ENCODE results near the gene GYPC. TPM values are rescaled to one million over a fixed set of nuclear protein-coding genes. Genes with fewer than 3 reads are reported as not detected.

The GYPC gene
- total RNA-seq, 1 experiment from 2014 or later = 32.9 TPM

DNA sequence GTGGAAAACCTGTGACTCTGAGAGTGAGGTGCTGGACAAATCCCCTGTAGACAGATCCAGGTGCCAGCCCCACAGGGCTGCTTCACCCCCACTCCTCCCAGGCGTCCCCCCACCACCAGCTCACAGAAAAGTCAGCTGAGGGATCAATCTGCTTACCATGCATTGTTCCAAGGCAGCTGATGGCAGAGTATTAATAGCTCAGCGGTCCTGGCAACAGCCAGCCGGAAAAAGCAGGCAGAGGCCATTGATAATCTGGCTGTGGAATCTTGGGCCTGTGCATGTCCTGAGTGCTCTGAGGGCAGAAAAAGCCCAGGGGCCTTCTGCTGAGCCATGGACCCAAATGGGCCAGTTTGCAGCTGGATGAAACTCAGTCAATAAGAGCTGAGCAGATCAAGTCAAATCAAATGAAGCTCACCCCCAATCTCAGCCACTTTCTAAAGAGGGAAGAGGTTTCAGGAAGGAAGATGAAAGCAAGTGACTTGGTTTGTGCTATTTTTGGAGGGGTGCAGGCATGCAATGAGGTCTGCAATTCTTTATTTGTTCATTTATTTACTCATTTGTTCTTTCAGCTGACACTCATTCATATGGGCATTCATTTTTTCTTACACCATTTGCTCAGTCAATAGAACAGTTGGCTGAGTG is 63.4 kb downstream of the GYPC start:
- in situ Hi-C loops (cut with HindIII; ENCODE audit: low sequenced_read_pairs) = no loop called here
- DNase-seq (ENCODE audit: low spot score) = no peak

GRCh38 chr2:126719833-126720351 is 63.9 kb downstream of the GYPC start:
- in situ Hi-C loops (cut with HindIII; ENCODE audit: low sequenced_read_pairs) = no loop called here
- no peak for DNase-seq (ENCODE audit: low spot score)

DNA sequence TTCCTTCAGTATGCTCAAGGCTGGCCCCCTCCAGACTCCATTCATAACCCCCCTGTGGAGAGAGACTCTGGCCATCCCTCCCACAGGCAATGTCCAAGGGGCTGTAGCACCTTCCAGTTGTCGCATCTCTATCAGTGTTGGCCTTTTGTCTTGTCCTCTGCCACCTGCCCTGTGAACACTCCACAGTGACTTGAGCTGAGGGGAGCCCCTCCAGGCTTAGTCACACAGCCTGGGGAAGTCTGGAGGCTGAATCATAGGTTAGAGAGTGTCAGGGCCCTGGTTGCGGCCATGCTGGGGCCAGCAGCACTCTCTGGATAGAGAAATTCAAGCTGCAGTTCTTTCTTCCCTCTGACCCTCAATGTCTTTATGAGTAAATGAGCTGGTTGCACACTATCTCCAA is 64.7 kb downstream of the GYPC start:
- DNase-seq (ENCODE audit: low spot score) = no peak
- in situ Hi-C loops (cut with HindIII; ENCODE audit: low sequenced_read_pairs) = no loop called here

GRCh38 chr2:126722081-126722480 is 66.1 kb downstream of the GYPC start:
- in situ Hi-C loops (cut with HindIII; ENCODE audit: low sequenced_read_pairs) = no loop called here
- DNase-seq (ENCODE audit: low spot score) = no peak

DNA sequence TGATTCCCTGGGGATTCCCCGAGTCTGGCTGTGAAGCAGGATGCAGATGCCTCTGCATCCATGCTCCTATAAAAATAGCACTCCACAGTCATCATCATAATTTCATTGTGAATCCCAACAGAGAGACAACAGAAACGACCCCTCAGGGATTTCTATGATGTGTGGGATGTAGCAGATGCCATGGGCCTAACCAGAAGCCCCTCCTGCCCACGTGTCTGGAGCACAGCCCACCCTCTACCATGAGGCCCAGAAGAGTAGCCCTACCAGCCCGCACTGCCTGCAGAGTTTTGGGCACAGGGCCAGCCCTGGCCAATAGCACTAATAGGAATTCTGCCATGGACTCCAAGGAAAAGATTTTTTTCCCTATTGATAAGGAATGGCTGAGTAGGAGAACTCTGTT is 66.6 kb downstream of the GYPC start:
- in situ Hi-C loops (cut with HindIII; ENCODE audit: low sequenced_read_pairs) = no loop called here

DNA sequence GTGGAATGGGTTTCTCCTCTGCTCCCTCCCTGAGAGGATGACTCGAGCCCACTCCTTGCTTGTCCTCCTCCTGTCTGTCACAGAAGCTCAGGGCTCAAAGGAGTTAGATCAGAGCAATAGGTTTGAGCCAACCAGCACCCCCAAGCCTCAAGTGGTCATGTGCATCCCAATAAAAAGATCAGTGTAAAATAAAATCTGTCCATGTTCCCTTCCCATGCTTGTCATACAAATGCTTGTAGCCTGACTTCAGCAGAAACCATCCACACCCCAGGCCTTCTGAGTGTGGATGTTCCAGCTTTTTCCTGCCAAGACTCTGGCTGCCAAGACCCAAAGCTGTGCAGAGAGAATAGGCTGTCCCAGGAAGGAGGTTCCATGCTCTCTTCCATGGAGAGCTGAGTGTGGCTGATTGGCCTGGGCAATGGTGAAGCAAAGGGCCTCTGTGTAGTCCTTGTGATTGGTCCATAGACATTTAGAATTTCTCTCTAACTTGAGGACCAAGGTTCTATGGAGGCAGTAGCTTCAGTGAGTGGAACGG is 67.4 kb downstream of the GYPC start:
- DNase-seq (ENCODE audit: low spot score) = no peak
- in situ Hi-C loops (cut with HindIII; ENCODE audit: low sequenced_read_pairs) = no loop called here

More for the DNA sequence above, 66.6 kb downstream of the GYPC start:
- no peak for DNase-seq (ENCODE audit: low spot score)

DNA sequence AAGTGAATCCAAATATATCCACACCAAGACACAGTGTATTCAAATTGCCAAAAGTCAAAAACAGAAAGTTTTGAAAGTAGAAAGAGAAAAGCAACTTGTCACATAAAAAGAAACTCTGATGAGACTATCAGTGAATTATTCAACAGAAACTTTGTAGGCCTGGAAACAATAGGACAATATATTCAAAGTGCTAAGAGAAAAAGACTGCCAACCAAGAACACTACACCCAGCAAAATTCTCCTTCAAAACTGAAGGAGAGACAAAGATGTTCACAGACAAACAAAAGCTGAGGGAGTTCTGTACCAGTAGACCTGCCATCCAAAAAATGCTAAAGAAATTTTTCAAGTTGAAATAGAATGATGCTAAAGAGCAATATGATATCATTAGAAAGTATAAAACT is 69.6 kb downstream of the GYPC start:
- in situ Hi-C loops (cut with HindIII; ENCODE audit: low sequenced_read_pairs) = no loop called here
- no peak for DNase-seq (ENCODE audit: low spot score)

- in situ Hi-C loops (cut with HindIII; ENCODE audit: low sequenced_read_pairs) = no loop called here
These were observed 73.9 kb downstream of the GYPC start for GRCh38 chr2:126729896-126730295.

GRCh38 chr2:126730655-126731054 is 74.7 kb downstream of the GYPC start:
- in situ Hi-C loops (cut with HindIII; ENCODE audit: low sequenced_read_pairs) = no loop called here

More at GRCh38 chr2:126729896-126730295, 73.9 kb downstream of the GYPC start:
- DNase-seq (ENCODE audit: low spot score) = no peak

GRCh38 chr2:126731353-126731752 is 75.4 kb downstream of the GYPC start:
- in situ Hi-C loops (cut with HindIII; ENCODE audit: low sequenced_read_pairs) = no loop called here

More at GRCh38 chr2:126730655-126731054, 74.7 kb downstream of the GYPC start:
- no peak for DNase-seq (ENCODE audit: low spot score)

GRCh38 chr2:126732682-126733245 is 76.8 kb downstream of the GYPC start:
- in situ Hi-C loops (cut with HindIII; ENCODE audit: low sequenced_read_pairs) = no loop called here
- no peak for DNase-seq (ENCODE audit: low spot score)

More at GRCh38 chr2:126731353-126731752, 75.4 kb downstream of the GYPC start:
- no peak for DNase-seq (ENCODE audit: low spot score)

GRCh38 chr2:126733795-126734194 is 77.8 kb downstream of the GYPC start:
- in situ Hi-C loops (cut with HindIII; ENCODE audit: low sequenced_read_pairs) = no loop called here
- no peak for DNase-seq (ENCODE audit: low spot score)

- DNase-seq (ENCODE audit: low spot score) = no peak
- in situ Hi-C loops (cut with HindIII; ENCODE audit: low sequenced_read_pairs) = no loop called here
These were observed 80.3 kb downstream of the GYPC start for GRCh38 chr2:126736133-126736874.

DNA sequence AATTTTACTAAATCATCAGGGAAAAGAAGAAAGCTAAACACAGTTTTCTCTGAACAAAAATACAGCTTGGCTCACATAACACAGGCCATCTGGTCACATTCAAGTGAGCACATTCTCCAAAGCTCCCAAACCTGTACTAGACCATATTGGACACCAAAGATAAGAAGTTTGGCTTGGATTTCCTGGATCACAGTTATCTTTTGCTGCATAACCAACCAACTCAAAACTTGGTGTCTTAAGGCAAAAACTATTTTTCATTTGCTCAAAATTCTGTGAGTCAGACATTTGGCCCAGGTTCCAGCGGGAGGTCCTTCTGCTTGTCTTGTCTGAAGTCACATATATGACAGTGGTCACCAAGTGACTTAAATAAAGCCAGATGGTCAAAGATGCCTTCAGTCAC is 83.2 kb downstream of the GYPC start:
- in situ Hi-C loops (cut with HindIII; ENCODE audit: low sequenced_read_pairs) = no loop called here
- DNase-seq (ENCODE audit: low spot score) = no peak

DNA sequence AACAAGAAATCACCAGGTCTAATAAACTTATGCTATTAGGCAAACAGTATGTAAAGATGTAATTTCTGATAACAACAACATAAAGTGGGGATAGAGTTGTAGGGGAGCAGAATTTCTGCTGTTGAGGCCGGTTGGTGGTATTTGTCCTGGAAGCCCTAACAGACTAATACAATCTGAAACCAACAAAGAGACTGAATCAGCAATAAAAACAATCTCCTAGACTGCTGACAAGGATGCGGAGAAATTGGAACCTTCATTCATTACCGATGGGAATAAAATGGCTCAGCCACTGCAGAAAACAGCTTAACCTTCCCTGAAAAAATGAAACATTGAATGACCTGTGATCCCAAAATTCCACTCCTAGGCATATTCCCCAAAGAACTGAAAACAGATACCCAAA is 88.7 kb downstream of the GYPC start:
- DNase-seq (ENCODE audit: low spot score) = no peak
- in situ Hi-C loops (cut with HindIII; ENCODE audit: low sequenced_read_pairs) = no loop called here

Other genes starting within 250 kb of the GYPC start
- not detected in 2 replicates for gene TEX51, start 242.7 kb downstream of the GYPC start, total RNA-seq (2014; rRNA removed; shearing (Covaris generic))